Transverse colon (tissue), 4 donors: ENCODE data around the gene MCM9.

ENCODE experiments used
- EP300 ChIP-seq: sonication (generic); formaldehyde crosslinking; IDR thresholded peaks from one replicate; pipeline ENCODE4 v1.6.1; 2017; ENCODE audit warnings: antibody characterized with exemption, low read depth
- POLR2A ChIP-seq: fragments of 450-650 bp; IDR thresholded peaks from one replicate; pipeline ENCODE4 v1.6.1; 2016; ENCODE audit warnings: antibody characterized with exemption, mild to moderate bottlenecking, moderate library complexity
- POLR2AphosphoS5 ChIP-seq, 3 donors: sonication (generic); formaldehyde crosslinking; IDR thresholded peaks; one replicate each; pipeline ENCODE4 v1.6.1; 2016; ENCODE audit warnings: antibody characterized with exemption in 3 of 3
- TF ChIP-seq, protein P1 (sequence below), 5 experiments: fragments of 200-600 bp in 3 of 5; fragments of 450-650 bp in 2 of 5; sonication (generic) in 3 of 5; IDR thresholded peaks; 1 replicate in 2 of 5; 2 replicates in 3 of 5; pipeline ENCODE4 v1.5.1; 2016 to 2017; ENCODE audit warnings: antibody characterized with exemption in 5 of 5, inconsistent platforms in 3 of 5, mild to moderate bottlenecking in 2 of 5, moderate library complexity in 1 of 5

DNA sequence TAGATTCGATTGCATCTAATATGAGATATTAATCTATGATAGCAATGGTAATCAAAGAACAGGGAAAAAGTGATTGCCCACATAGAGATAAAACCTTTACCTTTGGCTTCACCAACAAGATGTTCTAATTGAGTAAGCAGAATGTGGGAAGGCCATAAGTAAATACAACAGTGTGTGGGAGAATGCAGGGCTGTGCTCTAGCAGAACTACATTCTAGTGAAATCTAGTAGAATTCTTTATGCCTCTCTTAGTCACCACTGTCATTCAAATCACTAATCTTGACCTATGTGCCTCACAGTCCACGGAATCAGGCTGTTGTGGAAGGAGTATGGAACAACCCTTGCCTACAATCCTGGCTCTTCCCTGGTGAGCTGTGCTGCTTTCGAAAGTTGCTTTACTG, 30.4 kb upstream of the MCM9 start:
- no peak for TF ChIP-seq POLR2A
- TF ChIP-seq, protein P1, sequence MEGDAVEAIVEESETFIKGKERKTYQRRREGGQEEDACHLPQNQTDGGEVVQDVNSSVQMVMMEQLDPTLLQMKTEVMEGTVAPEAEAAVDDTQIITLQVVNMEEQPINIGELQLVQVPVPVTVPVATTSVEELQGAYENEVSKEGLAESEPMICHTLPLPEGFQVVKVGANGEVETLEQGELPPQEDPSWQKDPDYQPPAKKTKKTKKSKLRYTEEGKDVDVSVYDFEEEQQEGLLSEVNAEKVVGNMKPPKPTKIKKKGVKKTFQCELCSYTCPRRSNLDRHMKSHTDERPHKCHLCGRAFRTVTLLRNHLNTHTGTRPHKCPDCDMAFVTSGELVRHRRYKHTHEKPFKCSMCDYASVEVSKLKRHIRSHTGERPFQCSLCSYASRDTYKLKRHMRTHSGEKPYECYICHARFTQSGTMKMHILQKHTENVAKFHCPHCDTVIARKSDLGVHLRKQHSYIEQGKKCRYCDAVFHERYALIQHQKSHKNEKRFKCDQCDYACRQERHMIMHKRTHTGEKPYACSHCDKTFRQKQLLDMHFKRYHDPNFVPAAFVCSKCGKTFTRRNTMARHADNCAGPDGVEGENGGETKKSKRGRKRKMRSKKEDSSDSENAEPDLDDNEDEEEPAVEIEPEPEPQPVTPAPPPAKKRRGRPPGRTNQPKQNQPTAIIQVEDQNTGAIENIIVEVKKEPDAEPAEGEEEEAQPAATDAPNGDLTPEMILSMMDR (IDR thresholded peaks at IDR 0.05), result no peak
- TF ChIP-seq POLR2AphosphoS5 (IDR thresholded peaks at IDR 0.05), result no peak
- no peak for TF ChIP-seq EP300
